ENCODE measurements around the gene PSMD13. TPM values are rescaled to one million over a fixed set of nuclear protein-coding genes. Genes with fewer than 3 reads are reported as not detected.
"Not testable (repeated sequence)": the region's sequence is repeated elsewhere in the genome, so short reads cannot be mapped to it uniquely, and the experiment has no call there.

Gene PSMD13
- polyA plus RNA-seq, 10 donors, result 88.0 to 129 (median 99.1) TPM

DNA sequence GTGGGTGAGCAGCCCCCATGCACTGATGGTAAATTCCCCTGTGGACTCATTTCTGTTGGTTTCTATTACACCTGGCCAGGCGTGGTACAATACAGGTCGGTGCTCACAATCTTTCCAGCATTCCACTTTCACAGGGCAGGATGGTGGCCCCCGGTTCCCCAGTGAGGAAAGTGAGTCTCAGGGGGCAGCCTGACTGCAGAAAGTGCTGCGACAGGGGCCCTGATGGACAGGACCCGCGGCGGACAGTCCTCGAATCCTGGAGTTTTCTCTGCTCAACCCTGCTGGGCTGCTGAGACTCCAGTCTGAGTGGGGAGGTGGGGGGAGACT is 49.1 kb downstream of the PSMD13 start:
- DNase-seq, result no peak

DNA sequence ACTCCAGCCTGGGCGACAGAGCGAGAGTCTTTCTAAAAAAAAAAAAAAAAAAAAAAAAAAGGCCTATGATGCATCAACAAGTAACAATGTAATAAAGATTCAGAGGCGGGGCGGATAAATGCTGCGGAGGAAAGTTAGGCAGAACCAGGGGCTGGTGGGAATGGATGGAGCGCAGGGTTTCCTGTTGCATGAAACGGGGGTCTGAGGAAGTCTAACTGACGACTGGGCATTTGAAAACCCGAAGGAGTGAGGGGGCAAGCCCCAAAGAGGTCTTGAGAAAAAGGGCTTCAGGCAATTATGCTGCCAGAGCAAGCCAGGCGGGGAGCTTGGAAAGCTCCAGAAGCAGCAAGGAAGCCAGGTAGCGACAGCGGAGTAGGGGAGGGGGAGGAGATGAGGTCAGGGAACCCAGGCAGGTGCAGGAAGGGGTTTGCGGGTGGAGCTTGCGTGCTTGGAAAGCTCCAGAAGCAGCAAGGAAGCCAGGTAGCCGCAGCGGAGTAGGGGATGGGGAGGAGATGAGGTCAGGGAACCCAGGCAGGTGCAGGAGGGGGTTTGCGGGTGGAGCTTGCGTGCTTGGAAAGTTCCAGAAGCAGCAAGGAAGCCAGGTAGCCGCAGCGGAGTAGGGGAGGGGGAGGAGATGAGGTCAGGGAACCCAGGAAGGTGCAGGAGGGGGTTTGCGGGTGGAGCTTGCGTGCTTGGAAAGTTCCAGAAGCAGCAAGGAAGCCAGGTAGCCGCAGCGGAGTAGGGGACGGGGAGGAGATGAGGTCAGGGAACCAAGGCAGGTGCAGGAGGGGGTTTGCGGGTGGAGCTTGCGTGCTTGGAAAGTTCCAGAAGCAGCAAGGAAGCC is 50.4 kb downstream of the PSMD13 start:
- DNase-seq, result not testable (repeated sequence)

DNA sequence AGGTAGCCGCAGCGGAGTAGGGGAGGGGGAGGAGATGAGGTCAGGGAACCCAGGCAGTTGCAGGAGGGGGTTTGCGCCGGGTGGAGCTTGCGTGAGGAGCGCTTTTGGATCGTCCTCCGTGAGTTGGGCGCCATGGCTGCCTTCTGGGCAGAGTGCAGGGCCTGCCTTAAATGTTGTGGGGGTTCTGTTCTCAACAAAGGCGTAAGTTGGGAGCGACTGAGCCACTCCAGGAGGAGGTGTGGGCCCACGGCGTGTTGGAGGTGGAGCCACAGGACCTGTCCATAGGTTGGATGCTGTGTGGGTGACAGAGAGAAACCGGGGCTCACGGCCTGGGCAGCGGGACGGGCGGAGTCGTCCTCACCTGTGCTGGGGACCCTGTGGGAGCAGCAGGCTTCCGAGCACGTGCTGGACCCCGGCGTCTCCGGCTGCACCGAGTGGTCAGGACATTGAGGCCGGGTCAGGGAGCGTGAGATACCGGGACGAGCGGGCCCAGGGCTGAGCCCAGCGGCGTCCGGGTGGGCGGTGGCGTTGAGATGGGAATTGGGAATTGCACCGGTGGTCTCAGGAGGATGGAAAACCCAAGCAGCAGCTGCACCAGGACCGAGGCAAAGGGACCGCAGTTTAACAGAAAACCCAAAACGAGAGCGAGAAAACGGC is 51.2 kb downstream of the PSMD13 start:
- no peak for DNase-seq

DNA sequence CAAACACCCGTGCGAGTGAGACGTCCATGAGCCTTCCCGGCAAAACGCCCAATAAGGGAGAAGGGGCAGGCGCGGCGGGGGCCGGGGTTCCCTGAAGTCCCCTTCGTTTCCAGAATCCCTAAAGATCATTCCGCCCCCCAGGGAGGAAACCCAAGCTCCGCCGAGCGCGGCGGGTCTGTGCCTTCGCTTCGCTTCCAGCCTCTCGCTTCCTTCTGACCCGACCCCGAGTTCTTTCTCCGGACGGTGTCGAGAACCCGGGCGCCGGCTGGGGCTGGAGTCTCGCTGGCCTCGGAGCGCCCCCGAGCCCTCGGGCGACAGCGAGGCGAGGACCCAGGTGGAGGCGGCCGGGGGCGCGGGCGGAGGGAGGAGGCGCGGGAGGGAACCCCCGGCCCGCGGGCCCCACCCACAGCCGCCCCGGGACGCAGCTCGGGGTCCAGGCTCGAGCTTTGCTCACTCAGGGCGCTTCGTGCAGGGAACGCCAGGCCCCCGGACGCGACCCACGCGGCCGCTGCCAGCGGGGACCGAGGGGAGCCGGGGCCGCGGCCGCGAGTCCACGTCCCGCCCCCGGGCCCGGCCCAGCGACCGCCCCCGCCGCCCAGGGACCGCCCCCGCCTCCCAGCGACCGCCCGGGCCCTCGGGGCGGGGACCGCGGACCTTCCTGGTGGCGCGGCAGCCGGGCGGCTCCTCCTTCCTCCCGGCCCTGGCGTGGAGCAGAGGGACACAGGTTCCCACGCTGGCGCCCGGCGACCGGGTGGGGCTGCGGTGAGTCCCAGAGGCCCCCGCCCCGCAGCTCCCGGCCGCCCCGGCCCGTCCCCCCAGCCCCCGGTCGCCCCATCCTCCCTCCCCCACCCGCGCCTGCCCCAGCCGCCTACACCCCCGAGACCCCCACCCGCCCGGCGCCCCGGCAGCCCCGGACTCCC is 52.0 kb downstream of the PSMD13 start, which contains the start of gene PGGHG:
Gene PGGHG (plus strand): TSS at position 649 of the 920 bp plus-strand sequence. CDS start 691 bp downstream, outside the sequence.
- DNase-seq, result peak in 1 of 3 donors; percentile 65

DNA sequence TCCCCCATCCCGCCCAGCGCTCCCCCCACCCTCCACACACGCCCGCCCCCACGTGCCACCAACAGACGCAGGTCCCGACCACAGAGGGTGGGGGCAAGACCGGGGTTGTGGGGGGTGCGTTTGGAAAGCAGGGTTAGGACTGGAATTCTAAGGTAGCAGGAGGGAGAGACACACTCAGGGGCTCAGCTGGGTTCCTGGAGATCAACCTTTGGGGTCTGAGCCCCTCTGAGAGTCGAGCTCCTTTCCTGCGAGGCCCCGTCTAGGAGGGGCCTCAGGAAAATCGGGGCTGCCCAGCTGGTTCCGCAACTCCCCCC is 52.6 kb downstream of the PSMD13 start:
- no peak for DNase-seq

DNA sequence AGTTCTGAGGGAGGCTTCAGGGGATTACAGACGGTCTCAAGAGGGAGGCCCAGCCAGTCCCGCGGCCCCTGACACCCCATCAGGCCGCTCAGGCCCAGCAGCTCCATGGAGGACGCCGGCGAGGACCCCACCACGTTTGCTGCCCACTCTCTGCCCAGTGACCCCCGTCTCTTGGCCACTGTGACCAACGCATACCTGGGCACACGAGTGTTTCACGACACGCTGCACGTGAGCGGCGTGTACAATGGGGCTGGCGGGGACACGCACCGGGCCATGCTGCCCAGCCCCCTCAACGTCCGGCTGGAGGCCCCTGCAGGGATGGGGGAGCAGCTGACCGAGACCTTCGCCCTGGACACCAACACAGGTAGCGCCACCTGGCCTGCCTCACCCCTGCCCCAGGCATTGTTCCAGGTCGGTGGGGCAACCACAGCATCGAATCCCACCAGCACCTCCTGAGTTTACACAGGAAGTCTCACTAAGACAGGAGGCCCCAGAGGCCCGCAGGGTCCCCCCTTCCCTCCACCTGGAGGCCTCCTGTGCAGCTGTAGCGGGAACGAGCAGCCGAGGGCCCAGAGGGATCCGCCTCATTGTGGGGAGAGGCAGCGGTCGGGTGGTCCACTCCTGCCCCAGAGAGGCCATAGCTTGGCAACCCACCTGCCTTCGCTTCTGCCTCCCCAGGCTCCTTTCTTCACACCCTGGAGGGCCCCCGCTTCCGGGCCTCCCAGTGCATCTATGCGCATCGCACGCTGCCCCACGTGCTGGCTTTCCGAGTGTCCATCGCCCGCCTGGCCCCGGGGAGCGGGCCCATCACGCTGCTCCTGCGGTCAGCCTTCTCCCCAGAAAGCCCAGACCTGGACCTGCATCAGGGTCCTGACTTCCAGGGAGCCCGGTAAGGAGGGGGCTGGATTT is 53.2 kb downstream of the PSMD13 start:
- no peak for DNase-seq

DNA sequence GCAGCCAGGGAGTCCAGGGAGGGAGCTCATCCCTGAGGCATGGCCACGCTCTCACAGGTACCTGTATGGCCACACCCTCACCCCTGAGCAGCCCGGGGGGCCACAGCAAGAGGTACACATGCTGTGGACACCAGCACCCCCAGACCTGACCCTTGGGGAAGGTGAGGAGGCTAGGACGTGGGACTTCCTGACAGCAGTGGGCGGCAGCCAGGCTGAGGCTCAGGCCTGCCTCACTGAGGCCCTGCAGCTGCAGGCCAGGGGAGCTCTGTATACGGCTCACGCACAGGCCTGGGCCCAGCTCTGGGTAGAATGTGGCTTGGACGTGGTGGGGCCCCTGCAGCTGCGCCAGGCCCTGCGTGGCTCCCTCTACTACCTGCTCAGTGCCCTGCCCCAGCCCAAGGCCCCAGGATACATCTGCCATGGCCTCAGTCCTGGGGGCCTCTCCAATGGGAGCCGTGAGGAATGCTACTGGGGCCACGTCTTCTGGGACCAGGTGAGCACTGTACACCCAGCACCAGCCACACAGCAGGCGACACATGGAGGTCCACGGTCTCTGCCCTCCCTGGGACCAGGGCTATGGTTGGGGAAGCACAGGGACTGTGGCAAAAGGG is 54.0 kb downstream of the PSMD13 start:
- DNase-seq, result no peak

DNA sequence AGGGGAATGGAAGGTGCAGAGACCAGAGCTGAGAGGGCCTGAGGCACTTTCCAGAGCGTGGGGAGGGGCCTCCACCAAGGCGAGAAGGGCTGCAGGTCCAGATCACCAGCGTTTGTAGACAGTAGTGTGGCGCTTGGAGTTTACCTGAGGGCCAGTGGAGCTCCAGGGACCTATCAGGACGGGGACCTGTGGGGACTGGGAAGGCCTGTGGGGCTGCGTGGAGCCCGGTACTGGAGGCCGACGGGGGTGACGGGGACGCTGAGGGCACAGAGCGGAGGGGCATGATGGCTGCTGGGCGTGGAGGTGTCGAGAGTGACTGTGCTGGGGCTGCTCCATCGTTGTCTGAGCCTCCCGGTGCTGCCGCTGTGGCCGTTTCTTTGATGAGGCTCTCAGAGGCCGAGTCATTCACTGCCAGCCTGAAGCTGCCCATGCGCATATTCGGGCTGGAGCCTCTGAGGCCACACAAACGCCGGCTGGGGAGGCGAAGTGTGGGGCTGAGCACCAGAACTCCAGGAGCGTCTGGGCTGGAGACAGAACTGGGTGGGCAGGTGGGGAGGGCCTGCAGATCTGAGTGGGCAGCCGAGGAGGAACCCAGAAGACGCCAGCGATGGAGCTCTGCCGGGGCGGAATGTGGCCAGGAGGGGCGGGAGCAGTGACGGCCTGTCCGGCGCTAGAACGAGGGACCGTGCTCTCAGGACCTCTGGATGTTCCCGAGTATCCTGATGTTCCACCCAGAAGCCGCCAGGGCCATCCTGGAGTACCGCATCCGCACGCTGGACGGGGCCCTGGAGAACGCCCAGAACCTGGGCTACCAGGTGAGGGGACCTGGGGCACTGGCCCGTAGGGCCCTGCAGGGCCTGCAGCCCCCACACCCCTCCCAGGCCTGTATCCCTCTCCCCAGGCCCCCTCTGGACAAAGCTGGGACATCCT is 54.8 kb downstream of the PSMD13 start:
- no peak for DNase-seq

DNA sequence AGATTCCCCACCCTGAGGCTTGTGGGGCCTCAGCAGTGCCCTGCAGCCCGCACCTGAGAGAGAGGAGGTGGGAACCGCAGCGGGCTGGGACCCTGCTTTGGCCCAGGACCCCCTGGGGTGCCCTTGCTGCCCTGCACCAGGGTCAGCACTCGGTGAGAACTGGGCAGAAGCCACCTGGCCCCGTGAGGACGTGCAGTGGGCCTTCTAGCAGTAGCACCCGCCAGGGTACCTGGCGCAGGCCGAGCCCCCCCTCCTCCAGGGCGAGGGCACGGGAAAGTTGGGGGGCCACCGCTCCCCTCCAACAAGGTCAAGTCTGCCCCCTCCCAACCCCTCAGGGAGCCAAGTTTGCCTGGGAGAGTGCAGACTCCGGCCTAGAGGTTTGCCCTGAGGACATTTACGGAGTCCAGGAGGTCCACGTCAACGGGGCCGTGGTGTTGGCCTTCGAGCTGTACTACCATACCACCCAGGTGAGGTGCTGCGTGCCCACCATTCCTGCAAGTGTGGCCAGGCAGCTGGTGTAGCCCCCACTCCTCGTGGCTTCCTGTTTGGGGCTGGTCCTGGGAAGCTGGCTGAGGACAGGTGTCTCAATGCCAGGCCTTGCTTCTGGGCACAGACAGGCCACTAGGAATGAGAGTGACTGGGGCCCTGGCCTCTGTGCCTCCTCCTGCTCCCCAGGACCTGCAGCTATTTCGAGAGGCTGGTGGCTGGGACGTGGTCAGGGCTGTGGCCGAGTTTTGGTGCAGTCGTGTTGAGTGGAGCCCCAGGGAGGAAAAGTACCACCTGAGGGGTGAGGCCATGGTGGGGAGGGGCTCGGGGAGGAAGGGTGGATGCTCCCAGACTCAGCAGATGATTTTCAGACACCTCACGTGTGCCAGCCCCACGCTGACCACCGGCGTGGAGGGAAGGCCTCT is 55.7 kb downstream of the PSMD13 start:
- no peak for DNase-seq

DNA sequence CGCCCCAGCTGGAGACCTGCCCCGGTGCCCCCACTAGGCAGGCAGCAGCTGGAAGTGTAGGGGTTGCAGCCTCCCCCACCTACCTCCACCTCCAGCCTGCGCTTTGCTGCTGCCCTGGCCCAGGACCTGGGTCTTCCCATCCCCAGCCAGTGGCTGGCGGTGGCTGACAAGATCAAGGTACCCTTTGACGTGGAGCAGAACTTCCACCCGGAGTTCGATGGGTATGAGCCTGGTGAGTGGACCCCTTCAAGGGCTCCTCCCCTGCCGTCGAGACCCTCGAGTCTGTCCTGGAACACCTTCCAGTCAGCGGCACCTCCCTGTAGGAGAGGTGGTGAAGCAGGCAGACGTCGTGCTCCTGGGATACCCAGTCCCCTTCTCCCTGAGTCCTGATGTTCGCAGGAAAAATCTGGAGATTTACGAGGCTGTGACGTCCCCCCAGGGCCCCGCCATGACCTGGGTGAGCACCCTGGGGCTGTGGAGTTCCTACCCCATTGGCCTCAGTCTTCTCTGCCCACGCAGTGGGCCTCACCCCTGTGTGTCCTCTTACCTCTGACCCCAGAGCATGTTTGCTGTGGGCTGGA is 56.6 kb downstream of the PSMD13 start:
- DNase-seq, result no peak

DNA sequence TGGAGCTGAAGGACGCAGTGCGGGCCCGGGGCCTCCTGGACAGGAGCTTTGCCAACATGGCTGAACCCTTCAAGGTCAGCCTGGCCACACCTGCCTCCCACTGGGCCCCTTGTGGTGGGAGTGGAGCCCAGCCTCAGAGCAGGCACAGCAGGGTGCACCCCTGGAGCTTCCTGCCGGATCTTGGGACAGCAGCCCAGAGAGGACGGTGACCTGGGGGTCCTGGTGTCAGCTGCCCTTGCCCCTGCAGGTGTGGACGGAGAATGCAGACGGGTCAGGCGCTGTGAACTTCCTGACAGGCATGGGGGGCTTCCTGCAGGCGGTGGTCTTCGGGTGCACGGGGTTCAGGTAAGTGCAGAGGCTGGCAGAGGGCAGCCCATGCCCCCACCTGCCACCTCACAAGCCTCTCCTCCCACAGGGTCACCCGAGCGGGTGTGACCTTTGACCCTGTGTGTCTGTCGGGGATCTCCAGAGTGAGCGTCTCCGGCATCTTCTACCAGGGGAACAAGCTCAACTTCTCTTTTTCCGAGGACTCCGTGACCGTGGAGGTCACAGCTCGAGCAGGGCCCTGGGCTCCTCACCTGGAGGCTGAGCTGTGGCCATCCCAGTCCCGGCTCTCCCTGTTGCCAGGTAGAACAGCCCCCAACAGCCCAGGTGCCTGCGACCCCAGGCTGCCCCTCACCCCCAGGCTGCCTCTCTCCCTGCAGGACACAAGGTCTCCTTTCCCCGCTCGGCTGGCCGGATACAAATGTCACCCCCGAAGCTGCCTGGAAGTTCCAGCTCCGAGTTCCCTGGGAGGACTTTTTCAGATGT is 57.3 kb downstream of the PSMD13 start:
- no peak for DNase-seq

DNA sequence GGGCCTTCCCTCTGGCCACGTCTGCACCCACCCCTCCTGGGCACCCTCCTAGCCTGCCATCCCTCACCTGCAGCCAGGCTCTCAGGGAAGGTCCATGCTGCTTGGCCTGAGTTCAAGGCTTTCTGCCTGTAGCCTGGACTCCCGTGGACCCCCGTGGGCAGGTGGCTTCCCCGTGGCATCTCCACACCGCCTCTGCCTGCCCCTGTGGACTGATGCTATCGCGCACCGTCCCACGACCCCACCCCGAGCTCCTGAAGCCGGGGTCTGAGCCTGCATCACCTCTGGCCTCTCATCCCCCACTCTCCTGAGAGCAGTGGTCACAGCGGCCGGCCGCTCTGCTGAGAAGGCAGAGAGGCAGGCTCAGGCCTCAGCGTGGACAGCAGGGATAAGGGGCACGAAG is 58.0 kb downstream of the PSMD13 start:
- no peak for DNase-seq

DNA sequence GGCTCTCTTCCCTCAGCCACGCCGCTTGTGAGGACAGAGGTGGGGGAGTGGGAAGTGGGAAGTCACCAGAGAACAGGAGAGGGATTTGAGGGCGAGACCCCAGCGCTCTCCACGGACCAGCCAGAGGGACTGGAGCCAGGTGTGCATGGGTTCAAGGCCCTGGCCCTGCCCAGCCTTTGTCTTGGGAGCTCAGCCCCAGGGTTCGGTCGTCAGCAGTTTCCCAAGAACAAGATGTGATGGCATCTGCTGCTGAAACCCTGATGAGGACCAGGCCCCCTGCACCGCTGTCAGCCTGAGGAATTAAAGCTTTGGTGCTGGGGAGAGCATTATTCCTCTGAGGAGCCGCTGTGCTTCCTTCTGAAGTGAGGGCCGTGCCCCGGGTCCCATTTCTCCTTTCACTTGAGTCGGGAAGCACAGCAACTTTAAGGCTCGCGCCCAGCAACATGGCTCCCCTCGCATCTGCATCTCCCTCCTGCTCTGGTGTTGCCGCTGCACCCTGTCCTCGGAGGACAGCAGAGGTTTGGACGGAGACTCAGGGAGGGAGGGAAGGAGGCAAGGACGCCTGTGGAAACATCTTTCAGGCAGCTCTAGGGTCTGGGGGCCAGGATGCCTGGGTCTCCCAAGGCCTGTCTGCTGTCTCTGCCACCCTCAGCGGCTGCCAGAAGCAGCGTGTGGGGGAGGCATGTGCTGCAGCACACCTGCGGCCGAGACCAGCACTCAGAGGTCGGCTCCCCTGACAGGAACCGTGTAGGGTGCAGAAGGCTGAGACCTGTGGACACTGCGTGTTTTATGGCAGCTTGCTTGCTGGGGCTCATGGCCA is 58.8 kb downstream of the PSMD13 start:
- DNase-seq, result no peak

DNA sequence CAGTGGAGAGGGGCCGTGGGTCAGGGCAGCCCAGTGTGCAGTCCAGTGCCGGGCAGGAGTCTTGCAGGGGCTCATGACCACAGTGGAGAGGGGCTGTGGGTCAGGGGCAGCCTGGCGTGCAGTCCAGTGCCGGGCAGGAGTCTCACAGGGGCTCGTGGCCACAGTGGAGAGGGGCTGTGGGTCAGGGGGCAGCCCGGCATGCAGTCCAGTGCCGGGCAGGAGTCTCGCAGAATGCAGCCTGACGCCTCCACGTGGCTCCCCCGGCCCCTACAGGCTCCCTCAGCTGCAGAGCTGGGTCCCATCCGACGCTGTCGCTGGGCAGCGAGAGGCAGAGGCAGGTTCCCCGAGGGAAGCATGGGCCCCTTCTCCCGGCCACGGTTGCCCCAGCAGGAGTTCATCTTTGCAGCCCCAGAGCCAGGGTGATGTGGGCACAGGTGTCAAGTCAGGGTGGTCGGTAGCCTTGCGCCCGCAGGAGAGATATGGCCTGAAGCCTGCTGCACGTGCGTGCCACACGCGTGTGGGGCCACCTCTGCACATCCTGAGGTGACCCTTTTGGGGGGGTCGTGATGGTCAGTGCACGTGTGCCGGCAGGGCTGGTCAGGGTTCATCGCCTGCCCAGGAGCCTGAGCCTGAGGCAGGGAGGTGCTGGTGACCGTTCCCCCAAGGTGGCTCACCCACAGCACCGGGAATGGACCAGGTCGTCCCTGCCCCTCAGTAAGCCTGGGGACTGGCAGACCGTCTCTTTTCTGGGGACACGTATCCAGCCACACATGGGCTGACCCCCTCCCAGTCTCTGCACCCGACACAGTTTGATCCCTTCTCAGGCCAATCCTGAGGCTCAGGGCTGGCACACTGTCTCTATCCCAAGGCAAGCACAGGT is 59.6 kb downstream of the PSMD13 start:
- no peak for DNase-seq

DNA sequence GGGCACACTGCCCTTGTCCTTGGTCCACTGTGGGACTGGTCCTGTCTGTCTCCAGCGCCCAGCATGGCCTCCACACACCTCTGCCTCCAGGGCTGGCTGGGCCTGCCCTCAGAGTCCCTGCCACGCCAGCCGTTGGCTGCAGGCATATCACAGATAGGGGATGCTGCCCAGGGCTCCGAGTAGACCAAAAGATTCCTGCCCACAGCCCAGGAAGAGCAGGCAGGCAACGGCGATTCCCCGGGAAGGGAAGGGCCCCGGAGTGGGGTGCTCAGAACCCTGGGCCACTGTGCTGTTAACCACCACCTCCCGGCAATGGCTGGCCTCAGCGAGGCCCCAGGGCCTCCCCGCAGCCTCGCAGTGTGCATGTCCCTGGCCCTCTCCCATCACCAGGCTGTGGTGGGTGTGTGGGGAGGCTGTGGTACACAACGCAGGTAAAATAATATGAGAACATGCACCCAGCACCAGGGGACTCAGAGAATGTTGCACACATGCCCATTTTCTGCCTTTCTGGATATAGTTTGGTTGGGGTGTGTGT is 60.3 kb downstream of the PSMD13 start:
- no peak for DNase-seq
